ENCODE data around the gene FLNB.
A peak's percentile ranks its signal among the peaks of the same experiment; 100 is the strongest.

FLNB gene

GRCh38 chr3:58027704-58028317, 19.6 kb downstream of the FLNB start:
- DNase-seq (ENCODE audit: low read depth, low spot score): no peak
- H3K27ac ChIP-seq: peak overlapping the region; percentile 44

GRCh38 chr3:58028902-58029301, 20.7 kb downstream of the FLNB start:
- DNase-seq (ENCODE audit: low read depth, low spot score): no peak
- peak overlapping the region; percentile 44 for H3K27ac ChIP-seq

- H3K27ac ChIP-seq: peak overlapping the region; percentile 44
- no peak for DNase-seq (ENCODE audit: low read depth, low spot score)
Measured at GRCh38 chr3:58029842-58030584, 21.8 kb downstream of the FLNB start.

GRCh38 chr3:58032186-58032585, 24.0 kb downstream of the FLNB start:
- H3K27ac ChIP-seq: peak overlapping the region; percentile 26
- DNase-seq (ENCODE audit: low read depth, low spot score): no peak

- no peak for DNase-seq (ENCODE audit: low read depth, low spot score)
- peak overlapping the region; percentile 43 for H3K27ac ChIP-seq
Measured at GRCh38 chr3:58034738-58035523, 26.7 kb downstream of the FLNB start.

GRCh38 chr3:58035524-58036255, 27.5 kb downstream of the FLNB start:
- DNase-seq (ENCODE audit: low read depth, low spot score): no peak
- H3K27ac ChIP-seq: peak overlapping the region; percentile 43

GRCh38 chr3:58036293-58037032, 28.2 kb downstream of the FLNB start:
- peak overlapping the region; percentile 43 for H3K27ac ChIP-seq
- no peak for DNase-seq (ENCODE audit: low read depth, low spot score)

GRCh38 chr3:58037141-58037910, 29.1 kb downstream of the FLNB start:
- no peak for DNase-seq (ENCODE audit: low read depth, low spot score)
- peak overlapping the region; percentile 92 for H3K27ac ChIP-seq

- peak overlapping the region; percentile 92 for H3K27ac ChIP-seq
- no peak for DNase-seq (ENCODE audit: low read depth, low spot score)
Measured at GRCh38 chr3:58038675-58039292, 30.6 kb downstream of the FLNB start.

- no peak for DNase-seq (ENCODE audit: low read depth, low spot score)
Measured at GRCh38 chr3:58039601-58040000, 31.4 kb downstream of the FLNB start.

GRCh38 chr3:58041182-58041825, 33.1 kb downstream of the FLNB start:
- DNase-seq (ENCODE audit: low read depth, low spot score): no peak
- H3K27ac ChIP-seq: peak overlapping the region; percentile 92

More at GRCh38 chr3:58039601-58040000, 31.4 kb downstream of the FLNB start:
- peak overlapping the region; percentile 92 for H3K27ac ChIP-seq

GRCh38 chr3:58041826-58042324, 33.7 kb downstream of the FLNB start:
- DNase-seq (ENCODE audit: low read depth, low spot score): no peak

GRCh38 chr3:58042947-58043707, 34.9 kb downstream of the FLNB start:
- H3K27ac ChIP-seq: peak overlapping the region; percentile 92
- DNase-seq (ENCODE audit: low read depth, low spot score): no peak

More at GRCh38 chr3:58041826-58042324, 33.7 kb downstream of the FLNB start:
- H3K27ac ChIP-seq: peak overlapping the region; percentile 92

- DNase-seq (ENCODE audit: low read depth, low spot score): no peak
- peak overlapping the region; percentile 92 for H3K27ac ChIP-seq
Measured at GRCh38 chr3:58043933-58044332, 35.7 kb downstream of the FLNB start.

- DNase-seq (ENCODE audit: low read depth, low spot score): no peak
- peak overlapping the region; percentile 92 for H3K27ac ChIP-seq
Measured at GRCh38 chr3:58044691-58045483, 36.7 kb downstream of the FLNB start.

- H3K27ac ChIP-seq: peak overlapping the region; percentile 92
- DNase-seq (ENCODE audit: low read depth, low spot score): no peak
Measured at GRCh38 chr3:58047826-58048225, 39.6 kb downstream of the FLNB start.
